NCI-H2196 (cell line): ENCODE results near the gene TMEM250.

Experiments
- DNase-seq: peaks from one replicate; lab custom pipeline; 2025; ENCODE audit not compliant: unreplicated experiment; lab: John Stamatoyannopoulos, UW

TMEM250 gene

DNA sequence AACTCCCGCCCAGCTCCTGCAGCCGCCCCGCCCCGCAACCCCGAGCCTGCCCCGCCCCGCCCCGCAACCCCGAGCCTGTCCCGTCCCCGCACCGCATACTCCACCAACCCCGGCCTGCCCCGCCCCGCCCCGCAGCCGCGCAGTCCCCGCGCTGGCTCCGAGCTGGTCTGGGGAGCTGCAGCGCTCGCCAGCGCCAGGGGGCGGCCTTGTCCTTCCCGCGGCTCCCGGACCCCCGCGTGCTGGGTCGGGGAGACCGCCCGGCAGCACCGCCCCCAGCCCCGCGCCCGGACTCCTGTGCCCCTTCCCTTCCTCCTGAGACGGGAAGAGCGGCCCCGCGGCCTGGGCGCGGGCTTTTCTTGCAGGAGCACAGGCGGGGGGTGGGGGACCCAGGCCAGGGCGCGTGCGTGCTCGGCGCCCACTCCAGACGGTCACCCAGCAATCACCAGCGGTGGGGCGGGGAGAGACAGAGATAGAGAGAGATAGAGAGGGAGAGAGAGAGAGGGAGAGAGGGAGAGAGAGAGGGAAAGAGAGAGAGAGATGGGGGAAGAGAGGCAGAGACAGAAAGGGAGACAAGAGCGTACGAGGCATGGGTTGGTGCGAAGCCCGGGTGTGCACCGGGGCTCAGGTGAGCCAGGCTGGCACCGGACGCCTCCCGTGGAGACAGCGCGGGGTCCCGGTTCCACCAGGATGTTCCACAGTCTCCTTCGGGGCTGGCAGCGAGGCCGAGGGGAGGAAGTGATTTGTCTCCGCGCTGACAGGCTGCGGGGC lies 14.7 kb upstream of the TMEM250 start:
- DNase-seq, result no peak

GRCh38 chr9:136132512-136133050 lies 13.9 kb upstream of the TMEM250 start:
- DNase-seq, result no peak

DNA sequence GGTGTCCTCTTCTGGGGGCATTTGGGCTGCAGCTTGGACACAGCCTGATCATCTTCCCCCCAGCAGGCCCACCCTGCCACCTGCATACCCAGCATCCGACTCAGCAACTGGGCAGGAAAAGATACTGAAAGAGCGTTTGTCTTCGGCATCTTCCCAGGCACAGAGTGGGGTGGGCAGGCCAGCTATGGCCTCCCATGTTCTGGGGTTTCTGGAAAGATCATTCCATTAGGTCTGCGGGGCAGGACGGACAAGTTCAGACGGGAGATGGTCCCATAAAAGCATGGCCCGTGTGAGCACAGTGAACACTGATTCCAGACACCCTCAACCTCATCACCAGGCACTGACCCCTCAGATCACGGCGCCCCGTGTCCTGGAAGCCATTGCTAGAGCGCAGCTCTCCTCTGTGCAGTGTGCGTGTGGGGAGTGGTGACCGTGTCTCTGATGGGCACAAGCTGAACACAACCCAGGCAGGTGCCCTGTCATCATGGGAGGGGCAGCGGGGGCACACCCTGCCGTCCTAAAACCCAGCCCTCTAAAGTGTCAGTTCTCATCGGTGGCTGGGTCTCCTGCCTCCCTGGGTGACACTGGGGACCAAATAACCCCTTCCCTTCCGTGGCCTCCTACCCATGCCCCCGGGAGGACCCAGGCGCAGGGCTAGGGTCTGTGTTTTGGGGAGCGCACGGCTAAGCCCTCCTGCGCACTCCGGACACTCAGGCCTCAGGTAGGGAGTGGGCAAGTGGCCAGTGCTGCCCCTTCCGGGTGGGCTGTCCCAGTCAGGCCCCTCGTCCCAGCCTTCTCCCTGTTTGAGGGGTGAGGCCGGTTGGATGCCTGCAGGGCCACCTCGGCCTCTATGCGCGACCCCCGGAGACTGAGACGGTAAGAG lies 13.2 kb upstream of the TMEM250 start:
- DNase-seq, result no peak

DNA sequence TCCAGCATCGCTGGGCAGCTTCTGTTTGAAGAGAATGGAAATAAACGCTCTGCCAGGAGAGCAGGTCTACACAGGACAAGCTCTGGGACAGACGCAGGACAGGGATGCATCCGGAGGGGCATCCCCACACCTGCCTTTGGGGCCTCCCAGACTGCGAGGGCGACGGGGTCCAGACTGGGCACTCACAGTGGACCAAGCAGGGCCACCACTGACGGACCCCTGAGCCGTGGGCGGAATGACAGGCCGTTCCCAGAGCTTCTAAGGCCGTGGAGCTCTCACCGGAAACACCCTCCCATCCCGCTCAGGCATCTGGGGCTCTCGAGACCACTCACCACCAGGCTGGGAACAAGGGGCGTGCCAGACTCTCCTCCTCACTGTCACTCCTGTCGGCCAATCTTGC lies 10.5 kb upstream of the TMEM250 start:
- DNase-seq, result no peak

DNA sequence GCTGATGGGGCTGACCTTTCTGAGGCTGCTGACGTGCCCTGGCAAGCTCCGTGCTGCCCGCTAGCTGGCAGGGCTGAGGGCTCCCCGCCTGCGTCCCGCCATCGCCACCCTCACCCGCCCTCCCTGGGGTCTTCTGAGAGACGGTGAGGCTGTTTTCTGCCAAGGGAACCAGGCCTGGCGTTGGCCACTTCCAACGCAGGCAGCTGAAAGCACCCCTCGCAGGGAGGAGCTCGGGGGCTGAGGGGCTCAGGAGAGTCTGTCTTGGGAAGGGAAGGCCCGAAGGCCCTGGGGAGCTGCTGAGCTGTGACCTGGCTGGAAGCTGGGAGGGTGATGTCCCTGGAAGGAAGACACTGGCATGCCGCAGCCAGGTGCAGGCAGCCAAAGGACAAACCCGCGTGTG lies 9.8 kb upstream of the TMEM250 start:
- DNase-seq, result no peak

DNA sequence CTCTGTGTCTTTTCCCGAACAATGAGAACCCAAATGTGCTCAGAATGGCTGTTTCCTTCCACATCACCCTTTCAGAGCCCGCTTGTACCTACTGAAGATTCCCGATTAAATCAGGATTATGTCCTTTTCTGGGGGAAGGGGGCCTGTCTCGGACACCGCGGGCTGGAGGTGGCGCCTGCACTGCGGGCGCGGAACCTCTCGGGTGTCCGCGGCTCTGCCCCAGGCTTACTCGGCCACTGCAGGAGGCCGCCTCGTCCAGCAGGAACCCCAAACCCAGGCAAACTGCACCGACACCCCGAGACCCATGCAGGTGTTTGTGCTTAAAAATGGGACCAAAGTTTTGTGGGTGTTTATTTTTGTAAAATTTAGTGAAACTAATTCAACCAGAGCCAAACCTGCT lies 8.6 kb upstream of the TMEM250 start:
- no peak for DNase-seq

DNA sequence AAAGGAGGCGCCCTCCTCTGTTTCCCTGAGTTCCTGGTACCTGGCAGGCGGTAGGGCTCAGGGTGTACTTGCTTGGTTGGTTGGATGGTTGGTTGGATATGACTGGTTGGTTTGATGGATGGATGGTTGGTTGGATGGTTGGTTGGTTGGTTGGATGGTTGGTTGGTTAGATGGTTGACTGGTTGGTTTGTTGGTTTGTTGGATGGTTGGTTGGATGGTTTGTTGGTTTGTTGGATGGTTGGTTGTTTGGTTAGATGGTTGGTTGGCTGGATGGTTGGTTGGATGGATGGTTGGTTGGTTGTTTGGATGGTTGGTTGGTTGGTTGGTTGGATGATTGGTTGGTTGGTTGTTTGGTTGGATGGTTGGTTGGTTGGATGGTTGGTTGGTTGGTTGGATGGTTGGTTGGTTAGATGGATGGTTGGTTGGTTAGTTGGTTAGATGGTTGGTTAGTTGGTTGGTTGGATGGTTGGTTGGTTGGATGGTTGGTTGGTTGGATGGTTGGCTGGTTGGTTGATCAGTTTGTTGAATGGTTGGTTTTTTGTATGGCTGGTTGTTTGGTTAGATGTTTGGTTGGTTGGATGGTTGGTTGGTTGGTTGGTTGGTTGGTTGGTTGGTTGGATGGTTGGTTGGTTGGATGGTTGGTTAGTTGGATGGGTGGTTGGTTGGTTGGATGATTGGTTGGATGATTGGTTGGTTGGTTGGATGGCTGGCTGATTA lies 6.5 kb upstream of the TMEM250 start:
- no peak for DNase-seq

- peak; percentile 66 for DNase-seq
These were observed 4.0 kb upstream of the TMEM250 start for GRCh38 chr9:136122425-136123383.

GRCh38 chr9:136121801-136122200 lies 3.1 kb upstream of the TMEM250 start:
- DNase-seq, result no peak

- no peak for DNase-seq
These were observed 1.8 kb upstream of the TMEM250 start for GRCh38 chr9:136120438-136120844.

GRCh38 chr9:136119883-136120393 lies 1.3 kb upstream of the TMEM250 start:
- DNase-seq, result no peak

DNA sequence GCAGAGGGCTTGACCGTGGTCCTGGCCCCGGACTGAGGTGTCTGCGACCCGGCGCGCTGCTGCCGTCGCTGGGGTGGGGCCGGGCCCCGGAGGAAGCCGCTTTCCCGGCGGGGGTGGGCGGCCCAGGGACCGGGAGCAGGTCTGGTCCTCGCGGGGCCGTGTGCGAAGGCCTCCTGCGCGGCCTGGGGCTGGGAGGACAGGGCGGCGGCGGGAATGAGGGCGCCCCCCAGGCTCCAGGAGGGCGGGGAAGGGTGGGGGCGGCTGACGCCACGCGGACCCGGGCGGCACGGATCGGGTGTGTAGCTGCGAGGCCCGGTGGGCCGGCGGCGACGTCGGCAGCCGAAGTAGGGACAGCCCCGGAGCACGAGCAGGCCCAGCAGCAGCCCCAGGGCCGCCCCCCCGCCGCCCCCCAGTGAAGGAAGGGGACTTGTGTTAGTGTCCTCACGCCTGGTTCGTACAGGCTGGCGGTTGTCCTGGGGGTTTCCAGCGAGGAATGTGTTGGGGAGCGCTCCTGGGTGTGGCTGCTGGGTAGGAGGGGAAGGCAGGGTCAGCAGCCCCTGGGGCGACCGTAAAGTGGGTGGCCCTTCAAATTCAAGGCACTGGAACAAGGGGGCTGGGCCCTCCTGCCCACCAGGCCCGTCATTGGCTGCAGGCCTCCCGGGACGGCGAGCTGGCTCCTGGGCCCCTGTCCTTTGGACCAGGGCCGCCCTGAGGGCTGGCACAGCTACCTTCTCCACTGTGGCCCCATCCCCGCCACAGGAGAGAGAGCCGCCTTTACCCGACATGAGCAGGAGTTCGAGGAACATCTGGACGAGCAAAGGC lies 597 bp upstream of the TMEM250 start:
- DNase-seq, result no peak

- no peak for DNase-seq
These were observed 757 bp downstream of the TMEM250 start for GRCh38 chr9:136117916-136118319.

DNA sequence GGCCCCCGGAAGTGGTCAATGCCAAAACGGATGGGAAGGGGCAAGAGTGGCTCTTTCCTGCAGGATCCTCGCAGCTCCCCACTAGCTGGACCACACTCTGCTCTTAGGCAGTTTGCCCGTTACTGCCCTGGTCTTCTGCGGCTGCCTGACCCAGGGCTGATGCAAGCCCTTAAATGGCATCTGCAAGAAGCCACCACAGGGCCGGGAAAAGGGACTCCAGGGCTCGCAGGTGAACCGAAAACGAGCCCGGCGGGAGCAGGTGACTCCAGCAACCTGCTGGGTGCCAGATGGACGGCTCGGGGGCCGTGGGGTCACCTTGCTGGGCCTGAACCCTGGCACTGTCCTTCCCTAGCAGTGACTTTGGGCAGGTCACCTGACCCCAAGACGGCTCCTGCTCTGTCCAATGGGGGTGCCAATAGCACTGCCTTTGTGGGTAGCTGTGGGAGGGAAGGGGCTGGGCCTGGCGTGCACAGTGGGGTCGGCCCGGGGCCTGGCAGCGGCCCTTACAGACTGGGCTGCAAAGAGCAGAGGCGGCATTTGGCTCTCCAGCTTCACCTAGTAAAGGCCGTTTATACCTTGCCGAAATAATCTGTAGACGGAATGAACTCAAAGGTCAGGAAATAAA lies 1.3 kb downstream of the TMEM250 start:
- DNase-seq, result no peak

DNA sequence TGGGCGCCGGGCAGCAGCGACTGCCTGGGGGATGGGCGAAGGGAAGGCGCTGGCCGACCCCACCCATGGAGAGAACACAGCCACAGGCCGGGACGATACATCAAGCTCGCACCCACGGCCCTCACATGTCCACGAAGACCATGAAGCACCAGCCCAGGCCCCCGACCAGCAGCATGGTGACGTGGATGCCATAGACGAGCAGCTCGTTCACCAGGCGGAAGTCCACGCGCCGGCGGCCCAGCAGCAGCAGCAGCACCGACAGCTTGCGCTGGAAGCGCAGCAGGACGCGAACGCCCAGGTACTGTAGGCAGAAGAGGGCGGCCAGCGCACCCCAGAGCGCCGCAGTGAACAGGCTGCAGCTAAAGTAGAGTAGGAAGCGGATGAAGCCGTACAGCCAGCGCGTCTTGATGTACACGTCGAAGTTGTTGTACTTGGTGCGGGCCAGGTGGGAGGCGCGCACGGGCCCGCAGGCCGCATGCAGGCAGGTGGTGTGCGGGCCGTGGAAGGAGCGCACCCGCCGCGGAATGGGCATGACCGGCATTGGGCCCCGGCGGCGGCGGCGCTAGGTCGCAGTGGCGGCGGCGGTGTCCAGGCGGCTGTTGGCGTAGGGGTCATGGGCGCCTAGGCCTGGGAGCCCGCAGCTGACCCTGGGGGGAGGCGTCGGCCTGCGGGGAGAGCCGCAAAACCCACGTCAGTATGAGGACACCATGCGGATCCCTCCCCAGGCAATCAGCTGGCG lies 2.1 kb downstream of the TMEM250 start:
- DNase-seq, result no peak

DNA sequence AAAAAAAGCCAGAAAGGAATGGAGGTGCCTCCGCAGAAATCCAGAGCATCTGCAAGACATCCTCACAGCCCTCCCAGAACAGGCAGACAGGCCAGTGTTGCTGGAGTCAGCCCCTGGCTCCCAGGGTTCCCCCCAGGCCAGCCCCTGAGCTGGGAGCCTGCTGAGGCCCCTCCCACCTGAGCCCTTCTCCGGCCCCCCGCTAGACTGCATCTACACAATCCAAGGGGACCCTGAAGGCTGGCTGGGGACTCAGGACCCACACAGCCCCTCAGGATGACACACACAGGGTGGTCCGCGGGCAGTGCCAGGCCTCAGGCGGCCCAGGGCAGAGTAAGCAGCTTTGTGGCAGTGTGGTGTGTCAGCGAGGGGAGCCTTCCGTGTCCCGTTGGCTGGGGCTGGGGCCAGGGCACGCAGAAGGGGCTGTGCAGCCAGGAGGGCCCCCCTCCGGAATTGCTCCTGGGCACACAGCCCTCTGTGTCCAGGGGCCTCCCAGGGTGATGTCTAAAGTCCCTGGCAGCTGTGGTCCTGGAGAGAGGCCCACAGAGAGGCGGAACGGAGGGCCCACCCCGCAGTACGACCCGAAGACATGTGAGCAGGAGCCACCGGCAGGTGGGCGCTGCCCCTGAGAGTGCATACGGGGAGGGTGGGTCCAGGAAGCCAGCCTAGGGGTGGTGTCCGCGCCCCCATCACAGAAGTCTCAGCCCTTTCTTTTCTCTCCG lies 2.9 kb downstream of the TMEM250 start:
- DNase-seq, result no peak

DNA sequence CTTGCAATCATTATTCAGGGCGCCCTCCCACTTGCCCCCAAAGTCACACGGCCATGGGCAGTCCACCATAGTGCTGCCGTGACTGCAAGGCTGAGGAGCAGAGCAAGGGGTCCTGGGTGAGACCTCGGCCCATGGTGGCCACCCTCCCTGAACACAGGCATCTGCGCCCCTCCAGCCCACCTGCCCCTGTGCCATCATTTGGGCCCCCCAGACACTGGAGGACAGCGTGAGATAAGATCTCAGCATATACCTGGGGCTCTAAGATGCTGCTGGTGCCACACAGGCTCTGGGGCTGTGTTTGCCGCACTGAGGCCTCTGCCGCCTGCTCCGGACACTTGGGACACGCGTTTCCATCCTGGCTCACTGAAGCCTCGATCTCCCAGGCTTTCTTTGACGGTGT lies 3.5 kb downstream of the TMEM250 start:
- no peak for DNase-seq
